CMK (cell line): ENCODE data around the gene USP51.
"Not testable (repeated sequence)": the region's sequence is repeated elsewhere in the genome, so short reads cannot be mapped to it uniquely, and the experiment has no call there.

Experiments used
- DNase-seq: peaks from one replicate; pipeline ENCODE4 v3.0.0-alpha.2; 2010; ENCODE audit warnings: low read depth

USP51 gene

DNA sequence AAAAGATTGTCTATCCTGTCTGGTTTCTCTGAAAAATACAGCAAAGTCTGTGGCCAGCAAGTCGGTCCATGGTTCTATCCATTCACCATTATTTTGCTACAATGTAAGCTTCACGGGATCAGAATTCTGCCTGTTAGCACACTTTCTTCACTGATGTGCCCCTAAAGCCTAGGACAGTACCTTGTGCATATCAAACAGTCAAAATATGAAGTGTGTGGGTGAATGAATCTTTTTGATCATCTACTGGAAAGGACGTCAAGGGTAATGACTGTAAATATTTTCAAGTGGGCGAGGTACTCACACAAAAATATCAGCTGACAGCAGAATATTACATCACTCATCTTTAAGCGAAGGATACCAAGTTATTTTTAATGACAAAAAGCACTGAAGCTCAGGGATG lies 24.5 kb downstream of the USP51 start:
- DNase-seq = not testable (repeated sequence)

DNA sequence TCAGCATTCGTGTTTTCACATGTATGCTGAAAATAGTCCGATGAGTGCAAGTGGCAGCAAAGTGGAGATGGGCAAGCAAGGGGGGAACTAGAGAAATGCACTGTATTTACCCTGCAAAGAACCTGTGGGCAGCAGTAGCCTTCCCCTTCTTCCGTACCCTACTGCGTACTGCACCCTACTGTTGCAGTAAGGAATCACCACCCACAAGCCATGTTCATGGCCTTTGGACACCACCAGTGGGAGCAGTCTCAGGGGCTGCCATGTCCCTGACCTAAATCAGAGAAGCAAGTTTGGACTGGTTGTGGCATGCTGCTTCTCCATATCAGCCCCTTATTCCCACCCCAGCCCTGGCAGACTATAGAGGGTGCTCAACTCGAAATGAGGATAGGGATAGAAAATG lies 25.6 kb downstream of the USP51 start:
- not testable (repeated sequence) for DNase-seq

DNA sequence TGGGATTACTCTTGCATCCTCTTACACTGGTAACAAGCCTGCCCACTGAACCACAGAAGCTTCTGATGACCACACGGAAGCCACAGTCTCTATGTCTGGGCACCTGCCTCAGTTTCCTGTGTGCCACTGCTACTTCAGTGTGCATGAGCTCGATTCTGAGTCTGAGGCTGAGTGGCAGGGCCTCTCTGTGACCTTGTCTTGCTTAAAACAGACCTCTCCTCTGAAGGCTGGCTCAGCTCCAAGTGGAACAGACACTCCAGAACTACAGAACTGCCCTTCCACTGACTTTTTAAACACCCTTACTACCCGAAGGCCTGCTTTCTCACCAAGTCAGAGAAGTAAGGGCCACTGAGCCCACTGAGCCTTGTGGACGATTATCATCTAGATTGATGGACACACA lies 29.7 kb downstream of the USP51 start:
- not testable (repeated sequence) for DNase-seq

GRCh38 chrX:55459426-55459825 lies 30.2 kb downstream of the USP51 start:
- not testable (repeated sequence) for DNase-seq

- not testable (repeated sequence) for DNase-seq
Measured at GRCh38 chrX:55455708-55456107, 33.9 kb downstream of the USP51 start.

DNA sequence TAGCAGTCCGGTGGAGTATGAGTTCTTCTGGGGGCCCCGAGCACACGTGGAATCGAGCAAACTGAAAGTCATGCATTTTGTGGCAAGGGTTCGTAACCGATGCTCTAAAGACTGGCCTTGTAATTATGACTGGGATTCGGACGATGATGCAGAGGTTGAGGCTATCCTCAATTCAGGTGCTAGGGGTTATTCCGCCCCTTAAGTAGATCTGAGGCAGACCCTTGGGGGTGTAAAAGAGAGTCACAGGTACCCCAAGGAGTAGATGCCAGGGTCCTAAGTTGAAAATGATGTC lies 36.9 kb downstream of the USP51 start:
- DNase-seq = no peak

DNA sequence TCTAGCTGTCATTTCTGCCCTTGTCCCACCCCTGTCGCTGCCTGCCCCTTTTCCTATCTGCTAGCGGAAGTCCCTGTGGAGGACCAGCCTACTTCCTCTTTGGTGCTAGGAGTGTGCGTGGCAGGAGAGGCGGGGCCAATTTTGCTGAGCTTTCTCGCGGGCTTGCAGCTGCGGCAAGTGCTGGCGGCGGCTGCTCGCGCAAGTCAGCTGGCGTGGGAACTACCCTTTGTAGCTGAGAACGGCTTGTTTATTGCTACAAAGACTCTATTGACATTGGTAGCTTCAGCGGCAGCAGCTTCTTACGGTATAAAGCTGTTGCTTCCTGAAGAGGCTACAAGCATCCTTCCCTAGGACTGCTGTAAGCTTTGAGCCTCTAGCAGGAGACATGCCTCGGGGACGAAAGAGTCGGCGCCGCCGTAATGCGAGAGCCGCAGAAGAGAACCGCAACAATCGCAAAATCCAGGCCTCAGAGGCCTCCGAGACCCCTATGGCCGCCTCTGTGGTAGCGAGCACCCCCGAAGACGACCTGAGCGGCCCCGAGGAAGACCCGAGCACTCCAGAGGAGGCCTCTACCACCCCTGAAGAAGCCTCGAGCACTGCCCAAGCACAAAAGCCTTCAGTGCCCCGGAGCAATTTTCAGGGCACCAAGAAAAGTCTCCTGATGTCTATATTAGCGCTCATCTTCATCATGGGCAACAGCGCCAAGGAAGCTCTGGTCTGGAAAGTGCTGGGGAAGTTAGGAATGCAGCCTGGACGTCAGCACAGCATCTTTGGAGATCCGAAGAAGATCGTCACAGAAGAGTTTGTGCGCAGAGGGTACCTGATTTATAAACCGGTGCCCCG lies 37.4 kb downstream of the USP51 start, which contains the start of gene MAGEH1:
Gene MAGEH1 (plus strand): TSS at position 138 of the 843 bp plus-strand sequence. CDS start 248 bp downstream, at position 386.
- peak; percentile 59 for DNase-seq

DNA sequence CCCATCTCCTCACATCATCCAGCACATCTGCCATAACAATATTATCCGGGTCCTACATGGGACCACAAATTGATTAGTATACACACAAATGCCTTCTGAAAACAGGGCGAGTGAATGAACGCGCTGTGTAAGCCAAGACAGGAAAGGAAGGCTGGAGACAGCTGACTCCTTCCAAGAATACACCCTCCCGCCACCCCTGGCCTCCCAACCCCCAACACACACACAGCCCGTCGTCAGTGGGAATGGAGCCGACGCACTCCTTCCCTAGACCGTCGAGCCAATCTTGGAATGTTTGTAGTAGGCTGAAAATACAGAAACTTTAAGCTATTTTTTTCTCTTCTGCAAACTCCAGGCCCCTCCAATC lies 38.0 kb downstream of the USP51 start:
- no peak for DNase-seq

DNA sequence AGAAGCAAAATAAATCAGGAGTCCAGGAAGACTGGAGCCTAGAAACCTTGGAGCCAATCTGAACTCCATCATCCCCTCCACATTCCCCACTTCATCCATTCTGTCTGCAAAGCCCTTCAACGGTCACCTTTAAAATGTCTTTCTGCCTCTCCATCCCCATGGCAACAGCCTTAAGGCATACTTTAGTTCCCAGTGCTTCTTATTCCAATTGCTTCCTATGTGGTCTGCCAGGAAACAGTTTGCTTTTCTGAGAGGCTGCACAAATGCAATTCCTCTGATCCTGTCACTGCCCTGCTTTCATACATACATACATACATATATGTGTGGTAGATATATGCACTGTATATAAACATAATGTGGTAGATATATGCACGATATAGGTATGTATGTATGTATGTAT lies 38.5 kb downstream of the USP51 start:
- no peak for DNase-seq

- DNase-seq = no peak
Measured at GRCh38 chrX:55450259-55450658, 39.4 kb downstream of the USP51 start.

DNA sequence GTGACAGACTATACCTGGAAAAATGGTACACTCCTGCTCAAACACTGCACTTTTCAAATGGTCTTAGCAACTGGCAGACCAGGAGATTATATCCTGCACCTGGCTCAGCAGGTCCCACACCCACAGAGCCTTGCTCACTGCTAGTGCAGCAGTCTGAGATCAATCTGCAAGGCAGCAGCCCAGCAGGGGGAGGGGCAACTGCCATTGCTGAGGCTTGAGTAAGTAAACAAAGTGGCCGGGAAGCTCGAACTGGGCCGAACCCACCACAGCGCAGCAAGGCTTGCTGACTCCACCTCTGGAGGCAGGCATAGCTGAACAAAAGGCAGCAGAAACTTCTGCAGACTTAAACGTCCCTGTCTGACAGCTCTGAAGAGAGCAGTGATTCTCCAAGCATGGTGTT lies 46.2 kb downstream of the USP51 start:
- not testable (repeated sequence) for DNase-seq
